KMS-11 (cell line): ENCODE measurements around the gene ADD1.

Experiments used
- H2AFZ ChIP-seq: fragments of 200-600 bp; sonication (generic); 2 replicates; pipeline ENCODE4 v1.6.1; 2016; ENCODE audit warnings: antibody characterized with exemption, mixed run types, low read depth
- H3K27ac ChIP-seq: fragments of 200-600 bp; sonication (generic); 2 replicates; pipeline ENCODE4 v1.6.1; 2016; ENCODE audit warnings: mild to moderate bottlenecking, mixed run types
- H3K27me3 ChIP-seq: fragments of 200-600 bp; sonication (generic); 2 replicates; pipeline ENCODE4 v1.6.1; 2017; ENCODE audit warnings: mild to moderate bottlenecking, low read depth, mixed run types, moderate library complexity; ENCODE audit not compliant: insufficient read depth
- H3K36me3 ChIP-seq: fragments of 200-600 bp; sonication (generic); 2 replicates; pipeline ENCODE4 v1.6.1; 2017; ENCODE audit warnings: mild to moderate bottlenecking, mixed run types; ENCODE audit not compliant: insufficient read depth
- H3K4me1 ChIP-seq: fragments of 200-600 bp; sonication (generic); 2 replicates; pipeline ENCODE4 v1.6.1; 2016; ENCODE audit warnings: mild to moderate bottlenecking, low read depth, mixed run types; ENCODE audit not compliant: poor library complexity, severe bottlenecking
- H3K4me2 ChIP-seq: fragments of 200-600 bp; sonication (generic); 2 replicates; pipeline ENCODE4 v1.7.0; 2016; ENCODE audit warnings: mild to moderate bottlenecking, mixed run types
- H3K4me3 ChIP-seq: fragments of 200-600 bp; sonication (generic); IDR thresholded peaks from 2 replicates; pipeline ENCODE4 v1.6.1; 2017; ENCODE audit warnings: low read depth, low read length, mixed read lengths; ENCODE audit not compliant: insufficient read depth
- H3K79me2 ChIP-seq: fragments of 200-600 bp; sonication (generic); 2 replicates; pipeline ENCODE4 v1.6.1; 2016; ENCODE audit warnings: low read depth, mixed run types; ENCODE audit not compliant: insufficient read depth
- H3K9ac ChIP-seq: fragments of 200-600 bp; sonication (generic); 2 replicates; pipeline ENCODE4 v1.6.1; 2016; ENCODE audit warnings: mild to moderate bottlenecking, mixed run types
- H4K20me1 ChIP-seq: fragments of 200-600 bp; sonication (generic); 2 replicates; pipeline ENCODE4 v1.6.1; 2016; ENCODE audit warnings: mild to moderate bottlenecking, mixed run types; ENCODE audit not compliant: insufficient read depth
- CTCF ChIP-seq: fragments of 200-600 bp; sonication (generic); conservative IDR thresholded peaks from 2 replicates; pipeline ENCODE4 v1.6.1; 2017; ENCODE audit warnings: low read depth, mild to moderate bottlenecking, antibody characterized with exemption, low read length, moderate library complexity, mixed read lengths

The ADD1 gene

GRCh38 chr4:2925496-2925895 is 81.9 kb downstream of the ADD1 start:
- TF ChIP-seq CTCF, result no peak
- H3K27ac ChIP-seq, result no peak overlapping the region
- no peaks in the 10 kb centered on the region for H3K27me3 ChIP-seq
- H2AFZ ChIP-seq, result no peak overlapping the region
- H3K79me2 ChIP-seq, result no peaks in the 10 kb centered on the region
- H3K4me1 ChIP-seq, result no peaks in the 10 kb centered on the region
- no peaks in the 10 kb centered on the region for H3K36me3 ChIP-seq
- H4K20me1 ChIP-seq, result no peaks in the 10 kb centered on the region
- no peak overlapping the region for H3K4me2 ChIP-seq
- no peak overlapping the region for H3K4me3 ChIP-seq
- H3K9ac ChIP-seq, result no peak overlapping the region

- no peaks in the 10 kb centered on the region for H3K79me2 ChIP-seq
- no peaks in the 10 kb centered on the region for H3K36me3 ChIP-seq
- no peak overlapping the region for H3K4me2 ChIP-seq
- H3K4me3 ChIP-seq, result no peak overlapping the region
- no peak for TF ChIP-seq CTCF
- H3K27ac ChIP-seq, result no peak overlapping the region
- H3K4me1 ChIP-seq, result no peaks in the 10 kb centered on the region
- no peak overlapping the region for H3K9ac ChIP-seq
- no peaks in the 10 kb centered on the region for H4K20me1 ChIP-seq
- H3K27me3 ChIP-seq, result no peaks in the 10 kb centered on the region
- H2AFZ ChIP-seq, result no peak overlapping the region
Measured at GRCh38 chr4:2925931-2926860, 82.6 kb downstream of the ADD1 start.

DNA sequence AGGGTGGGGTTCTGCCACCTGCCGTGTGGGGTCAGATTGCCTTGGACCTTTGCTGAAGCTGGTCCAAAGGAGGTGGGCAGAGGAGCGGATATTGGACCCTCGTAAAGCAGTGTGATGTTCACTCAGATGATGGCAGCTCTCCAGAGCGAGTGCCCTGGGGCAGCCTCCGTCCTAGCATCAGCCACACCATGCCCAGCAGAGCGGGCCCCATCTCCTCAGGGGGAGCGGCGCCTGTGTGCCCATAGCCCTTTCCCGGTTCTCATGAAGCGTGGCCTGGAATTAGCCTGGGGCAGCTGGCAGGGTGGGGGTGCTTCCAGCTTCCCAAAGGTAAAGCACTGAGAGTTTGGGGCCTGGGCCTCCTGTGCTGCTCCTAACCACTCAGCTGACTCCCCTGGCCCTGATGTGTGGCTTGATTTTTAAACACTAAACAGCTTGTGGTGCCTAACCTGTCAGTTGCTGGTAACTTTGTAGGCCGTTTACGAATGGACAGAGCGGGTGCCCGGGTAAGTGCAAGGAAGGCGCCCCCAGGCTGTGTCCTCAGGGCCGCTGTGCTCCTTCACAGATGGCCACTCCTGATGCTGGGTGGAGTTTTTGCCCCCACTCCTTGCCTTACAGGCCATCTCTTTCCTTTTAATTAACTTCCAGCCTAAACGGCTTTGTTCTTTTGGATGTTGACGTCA is 83.5 kb downstream of the ADD1 start:
- TF ChIP-seq CTCF, result no peak
- no peak overlapping the region for H3K4me3 ChIP-seq
- H3K9ac ChIP-seq, result no peak overlapping the region
- no peaks in the 10 kb centered on the region for H4K20me1 ChIP-seq
- H2AFZ ChIP-seq, result no peak overlapping the region
- no peaks in the 10 kb centered on the region for H3K4me1 ChIP-seq
- no peak overlapping the region for H3K4me2 ChIP-seq
- no peaks in the 10 kb centered on the region for H3K27me3 ChIP-seq
- no peaks in the 10 kb centered on the region for H3K36me3 ChIP-seq
- H3K27ac ChIP-seq, result no peak overlapping the region
- H3K79me2 ChIP-seq, result no peaks in the 10 kb centered on the region

DNA sequence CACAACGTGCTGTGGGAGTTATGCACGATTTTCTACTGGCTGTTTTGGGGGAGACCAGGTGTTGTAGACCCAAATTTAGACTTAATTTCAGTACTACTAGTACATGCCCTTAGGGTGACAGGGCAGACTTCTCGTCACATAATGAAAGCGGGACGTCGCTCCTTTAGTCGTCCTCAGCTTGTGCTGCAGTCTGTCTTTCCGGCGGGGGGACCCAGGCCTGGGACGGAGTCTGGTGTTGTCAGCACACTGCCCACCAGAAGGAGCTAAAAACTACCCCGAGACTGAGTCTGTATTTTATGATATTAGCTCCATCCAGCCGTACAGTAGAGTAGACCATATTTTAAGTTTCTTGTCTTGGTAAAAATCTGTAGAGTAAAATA is 84.0 kb downstream of the ADD1 start:
- Histone ChIP-seq H3K36me3 (no peaks in the 10 kb centered on the region), H3K4me2 (no peak overlapping the region), H3K27me3 (no peaks in the 10 kb centered on the region), H3K27ac (no peak overlapping the region), H2AFZ (no peak overlapping the region), H4K20me1 (no peaks in the 10 kb centered on the region), H3K79me2 (no peaks in the 10 kb centered on the region), H3K4me1 (no peaks in the 10 kb centered on the region), H3K9ac (no peak overlapping the region), H3K4me3 (no peak overlapping the region)
- no peak for TF ChIP-seq CTCF
